Activated CD8-positive, alpha-beta T cell treated with anti-CD3 and anti-CD28 coated beads for 36 hours (primary cell): ENCODE data around the gene CYFIP1. TPM values are rescaled to one million over a fixed set of nuclear protein-coding genes. Genes with fewer than 3 reads are reported as not detected.

ENCODE experiments used
- ATAC-seq: fragments of 200-7000 bp; cut with Tn5 transposase; one replicate; pipeline ENCODE4 v1.10.0; 2021; ENCODE audit warnings: mild to moderate bottlenecking, moderate library complexity
- CTCF ChIA-PET: fragments of 350-600 bp; sonication (Branson Sonifier 250); formaldehyde crosslinking; loops from one replicate; lab custom pipeline; 2021; ENCODE audit warnings: antibody characterized with exemption; lab: Charles Lee
- POLR2A ChIA-PET: fragments of 350-600 bp; sonication (Branson Sonifier 250); formaldehyde crosslinking; loops from one replicate; lab custom pipeline; 2021; ENCODE audit warnings: antibody characterized with exemption; lab: Charles Lee
- DNase-seq: peaks from one replicate; pipeline ENCODE4 v3.0.0-alpha.2; 2020
- H3K27ac Mint-ChIP-seq: one replicate; pipeline ENCODE4 v1.8.0; 2021; ENCODE audit warnings: mild to moderate bottlenecking, mixed read lengths
- H3K27me3 Mint-ChIP-seq: one replicate; pipeline ENCODE4 v1.8.0; 2021; ENCODE audit warnings: mixed read lengths
- H3K36me3 Mint-ChIP-seq: one replicate; pipeline ENCODE4 v1.8.0; 2021; ENCODE audit warnings: low read depth, mixed read lengths
- H3K4me1 Mint-ChIP-seq: one replicate; pipeline ENCODE4 v1.8.0; 2021; ENCODE audit warnings: low read depth, mixed read lengths
- H3K4me3 Mint-ChIP-seq: one replicate; pipeline ENCODE4 v1.8.0; 2021; ENCODE audit warnings: mild to moderate bottlenecking, moderate library complexity, mixed read lengths
- H3K9me3 Mint-ChIP-seq: one replicate; pipeline ENCODE4 v1.8.0; 2021; ENCODE audit warnings: mixed read lengths
- intact Hi-C: fragments of 100-400 bp; cut with micrococcal nuclease; formaldehyde crosslinking; loops from one replicate; pipeline ENCODE4 v1.10.0; 2022
- total RNA-seq, 2 experiments: library from RNA; stranded (reverse); gene quantifications; one replicate each; pipeline ENCODE4 v1.2.3, GENCODE V29; 2021
- TF ChIP-seq, protein P1 (sequence below): fragments of 200-600 bp; IDR thresholded peaks from one replicate; pipeline ENCODE4 v1.8.0; 2022; ENCODE audit warnings: antibody characterized with exemption, mild to moderate bottlenecking

CYFIP1 gene
- total RNA-seq, 2 experiments from 2014 or later: 10.4 to 11.6 TPM

DNA sequence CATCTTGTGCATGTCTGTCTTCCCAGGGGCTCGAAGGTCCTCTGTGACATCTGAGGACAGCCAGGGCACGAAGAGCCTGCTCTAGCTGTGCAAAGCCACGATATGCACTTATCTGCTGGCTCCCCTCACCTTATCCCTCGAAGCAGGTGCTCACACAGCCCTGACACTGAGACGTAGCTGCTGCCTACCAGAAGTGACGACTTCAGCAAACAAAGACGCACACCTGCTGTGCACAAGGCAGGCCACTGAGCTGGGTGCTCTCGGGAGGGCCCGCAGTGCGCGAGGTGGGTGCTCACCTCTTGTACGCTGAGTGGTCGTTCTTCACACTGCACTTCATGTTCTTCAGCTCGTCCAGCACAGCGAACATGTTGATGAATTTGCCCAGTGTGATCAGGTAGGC is 37.3 kb downstream of the CYFIP1 start:
- ATAC-seq (no peak), DNase-seq (no peak)
- Mint-ChIP-seq H3K27ac (no peak overlapping the region), H3K9me3 (no peaks in the 10 kb centered on the region), H3K4me3 (no peak overlapping the region), H3K4me1 (no peaks in the 10 kb centered on the region), H3K27me3 (no peaks in the 10 kb centered on the region), H3K36me3 (no peaks in the 10 kb centered on the region)
- CTCF ChIA-PET: no interaction called here
- intact Hi-C loops: no loop called here
- POLR2A ChIA-PET: no interaction called here
- TF ChIP-seq, protein P1, sequence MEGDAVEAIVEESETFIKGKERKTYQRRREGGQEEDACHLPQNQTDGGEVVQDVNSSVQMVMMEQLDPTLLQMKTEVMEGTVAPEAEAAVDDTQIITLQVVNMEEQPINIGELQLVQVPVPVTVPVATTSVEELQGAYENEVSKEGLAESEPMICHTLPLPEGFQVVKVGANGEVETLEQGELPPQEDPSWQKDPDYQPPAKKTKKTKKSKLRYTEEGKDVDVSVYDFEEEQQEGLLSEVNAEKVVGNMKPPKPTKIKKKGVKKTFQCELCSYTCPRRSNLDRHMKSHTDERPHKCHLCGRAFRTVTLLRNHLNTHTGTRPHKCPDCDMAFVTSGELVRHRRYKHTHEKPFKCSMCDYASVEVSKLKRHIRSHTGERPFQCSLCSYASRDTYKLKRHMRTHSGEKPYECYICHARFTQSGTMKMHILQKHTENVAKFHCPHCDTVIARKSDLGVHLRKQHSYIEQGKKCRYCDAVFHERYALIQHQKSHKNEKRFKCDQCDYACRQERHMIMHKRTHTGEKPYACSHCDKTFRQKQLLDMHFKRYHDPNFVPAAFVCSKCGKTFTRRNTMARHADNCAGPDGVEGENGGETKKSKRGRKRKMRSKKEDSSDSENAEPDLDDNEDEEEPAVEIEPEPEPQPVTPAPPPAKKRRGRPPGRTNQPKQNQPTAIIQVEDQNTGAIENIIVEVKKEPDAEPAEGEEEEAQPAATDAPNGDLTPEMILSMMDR: no peak

DNA sequence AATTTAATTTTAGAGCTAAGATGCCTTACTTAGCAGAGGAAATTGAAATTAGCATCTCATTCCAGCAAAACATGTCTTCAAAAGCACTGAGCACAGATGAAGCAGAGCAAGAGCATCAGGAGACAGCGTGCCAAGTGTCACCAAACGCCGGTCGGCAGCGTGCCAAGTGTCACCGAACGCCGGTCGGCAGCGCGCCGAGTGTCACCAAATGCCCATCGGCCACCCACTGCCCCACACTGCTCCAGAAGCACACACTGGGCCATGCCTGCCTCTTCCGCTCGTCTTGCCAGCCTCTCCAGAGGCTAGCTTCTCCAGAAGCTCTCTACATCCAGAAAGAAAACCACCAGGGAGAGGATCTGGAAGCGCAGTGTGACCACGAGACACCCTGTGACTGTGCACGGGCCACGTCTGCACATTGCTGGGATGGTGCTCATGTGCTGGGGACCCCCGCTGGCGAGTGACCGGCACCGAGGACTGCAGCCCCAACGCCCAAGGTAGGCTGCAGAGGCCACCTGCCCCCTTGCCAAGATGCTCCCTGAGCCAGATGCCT is 37.8 kb downstream of the CYFIP1 start:
- DNase-seq (no peak), ATAC-seq (no peak)
- Mint-ChIP-seq H3K27ac (no peak overlapping the region), H3K4me1 (no peaks in the 10 kb centered on the region), H3K9me3 (no peaks in the 10 kb centered on the region), H3K4me3 (no peak overlapping the region), H3K36me3 (no peaks in the 10 kb centered on the region), H3K27me3 (no peaks in the 10 kb centered on the region)
- ChIA-PET CTCF (no interaction called here), POLR2A (no interaction called here)
- TF ChIP-seq, protein P1: no peak
- intact Hi-C loops: no loop called here

DNA sequence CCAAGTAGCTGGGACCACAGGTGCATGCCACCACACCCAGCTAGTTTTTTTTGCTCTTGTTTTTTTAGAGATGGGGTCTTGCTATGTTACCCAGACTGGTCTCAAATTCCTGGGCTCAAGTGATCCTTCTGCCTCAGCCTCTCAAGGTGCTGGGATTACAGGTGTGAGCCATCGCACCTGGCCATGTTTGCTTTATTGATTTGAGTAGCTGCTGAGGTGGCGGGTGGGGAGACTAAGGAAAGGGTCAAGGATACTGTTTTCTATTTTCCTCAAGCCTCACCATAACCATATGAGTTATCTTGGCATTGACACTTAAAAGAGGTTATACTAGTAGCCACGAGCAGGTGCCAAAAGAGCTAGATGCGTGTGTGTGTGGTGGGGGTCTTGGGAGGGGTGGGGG is 39.0 kb downstream of the CYFIP1 start:
- DNase-seq: no peak
- Mint-ChIP-seq H3K27ac (no peak overlapping the region), H3K4me3 (no peak overlapping the region), H3K27me3 (no peaks in the 10 kb centered on the region), H3K36me3 (no peaks in the 10 kb centered on the region), H3K4me1 (no peaks in the 10 kb centered on the region), H3K9me3 (no peaks in the 10 kb centered on the region)
- intact Hi-C loops: no loop called here
- CTCF ChIA-PET: no interaction called here
- TF ChIP-seq, protein P1: no peak
- no peak for ATAC-seq
- POLR2A ChIA-PET: no interaction called here

DNA sequence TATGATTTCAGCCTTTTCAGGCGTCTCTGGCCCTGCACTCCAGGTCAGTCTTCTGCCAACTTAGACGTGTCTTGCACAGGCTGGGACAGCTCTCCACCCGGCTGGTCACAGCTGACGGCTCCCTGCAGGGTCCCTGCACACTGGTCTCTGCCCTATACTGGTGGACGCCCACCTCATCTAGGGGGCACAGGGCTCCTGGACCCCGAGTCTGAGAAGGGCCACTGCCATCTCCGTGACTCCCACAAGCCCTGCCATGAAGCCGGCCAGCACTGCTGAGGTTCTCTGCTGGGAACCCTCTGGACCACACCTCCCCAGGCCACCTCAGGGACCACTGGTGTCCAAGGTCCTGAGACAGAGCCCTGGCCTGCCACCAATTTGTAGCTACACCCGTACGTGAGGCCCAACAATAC is 40.5 kb downstream of the CYFIP1 start:
- H3K27ac Mint-ChIP-seq: no peak overlapping the region
- H3K36me3 Mint-ChIP-seq: no peaks in the 10 kb centered on the region
- no peaks in the 10 kb centered on the region for H3K9me3 Mint-ChIP-seq
- CTCF ChIA-PET: no interaction called here
- intact Hi-C loops: no loop called here
- ATAC-seq (no peak), DNase-seq (no peak)
- TF ChIP-seq, protein P1: no peak
- no peaks in the 10 kb centered on the region for H3K27me3 Mint-ChIP-seq
- H3K4me3 Mint-ChIP-seq: no peak overlapping the region
- H3K4me1 Mint-ChIP-seq: no peaks in the 10 kb centered on the region
- POLR2A ChIA-PET: no interaction called here

DNA sequence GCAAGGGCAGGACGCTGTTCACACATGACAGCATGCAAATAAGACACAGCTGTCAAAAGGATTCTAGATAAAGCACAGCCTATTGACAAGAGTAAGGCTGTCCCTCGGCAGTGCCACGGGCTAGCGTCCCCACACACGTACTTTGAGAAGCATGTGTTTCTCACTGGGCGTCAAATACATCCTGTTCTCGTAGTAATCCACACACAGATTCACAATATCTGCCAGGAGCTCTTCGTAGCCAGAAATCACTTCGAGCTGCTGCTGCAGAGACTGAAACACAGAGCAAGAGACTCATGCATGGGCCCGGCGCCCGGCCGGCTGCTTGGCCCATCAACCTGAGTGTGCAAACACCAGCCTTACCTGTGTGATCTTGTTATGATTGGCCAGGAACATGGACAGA is 41.1 kb downstream of the CYFIP1 start:
- CTCF ChIA-PET: interaction anchor here (0.6 kb wide), 1 partner anchor 23 kb away, joined by 3 read pairs; no protein-coding TSS in a partner anchor
- H3K4me3 Mint-ChIP-seq: no peak overlapping the region
- no peak for DNase-seq
- no peak for ATAC-seq
- POLR2A ChIA-PET: no interaction called here
- no peaks in the 10 kb centered on the region for H3K27me3 Mint-ChIP-seq
- no peaks in the 10 kb centered on the region for H3K36me3 Mint-ChIP-seq
- H3K27ac Mint-ChIP-seq: no peak overlapping the region
- H3K4me1 Mint-ChIP-seq: no peaks in the 10 kb centered on the region
- TF ChIP-seq, protein P1: no peak
- intact Hi-C loops: no loop called here
- H3K9me3 Mint-ChIP-seq: no peaks in the 10 kb centered on the region
